DLD1 (cell line): ENCODE data around the gene SLC44A1.

Source experiments
- in situ Hi-C: cut with HindIII; loops from 2 replicates; pipeline ENCODE4 v1.10.0; 2017; ENCODE audit warnings: low sequenced_read_pairs

Gene SLC44A1

GRCh38 chr9:105331755-105332154, 87.3 kb downstream of the SLC44A1 start:
- in situ Hi-C loops = no loop called here

- in situ Hi-C loops = no loop called here
Observed at GRCh38 chr9:105332471-105332870, 88.0 kb downstream of the SLC44A1 start.

GRCh38 chr9:105333076-105333475, 88.6 kb downstream of the SLC44A1 start:
- in situ Hi-C loops = no loop called here

GRCh38 chr9:105333811-105334210, 89.4 kb downstream of the SLC44A1 start:
- in situ Hi-C loops = no loop called here

GRCh38 chr9:105338308-105338707, 93.9 kb downstream of the SLC44A1 start:
- in situ Hi-C loops = no loop called here

- in situ Hi-C loops = no loop called here
Observed at GRCh38 chr9:105339849-105340248, 95.4 kb downstream of the SLC44A1 start.

GRCh38 chr9:105341434-105342146, 97.1 kb downstream of the SLC44A1 start:
- in situ Hi-C loops = no loop called here

GRCh38 chr9:105342147-105342505, 97.7 kb downstream of the SLC44A1 start:
- in situ Hi-C loops = no loop called here

GRCh38 chr9:105344283-105344682, 99.8 kb downstream of the SLC44A1 start:
- in situ Hi-C loops = no loop called here

- in situ Hi-C loops = no loop called here
Observed at GRCh38 chr9:105345626-105346025, 101.2 kb downstream of the SLC44A1 start.

- in situ Hi-C loops = no loop called here
Observed at GRCh38 chr9:105346273-105346672, 101.8 kb downstream of the SLC44A1 start.

GRCh38 chr9:105354448-105354847, 110.0 kb downstream of the SLC44A1 start:
- in situ Hi-C loops = no loop called here

- in situ Hi-C loops = no loop called here
Observed at GRCh38 chr9:105355781-105356180, 111.3 kb downstream of the SLC44A1 start.

- in situ Hi-C loops = no loop called here
Observed at GRCh38 chr9:105357937-105358336, 113.5 kb downstream of the SLC44A1 start.

- in situ Hi-C loops = loop anchor here (5.0 kb wide), 1 partner anchor 37 kb away; no protein-coding TSS in a partner anchor
Observed at GRCh38 chr9:105359892-105360291, 115.4 kb downstream of the SLC44A1 start.

GRCh38 chr9:105360344-105360743, 115.9 kb downstream of the SLC44A1 start:
- in situ Hi-C loops = loop anchor here (5.0 kb wide), 1 partner anchor 37 kb away; no protein-coding TSS in a partner anchor

- in situ Hi-C loops = loop anchor here (5.0 kb wide), 1 partner anchor 35 kb away; no protein-coding TSS in a partner anchor
Observed at GRCh38 chr9:105361873-105362272, 117.4 kb downstream of the SLC44A1 start.

- in situ Hi-C loops = loop anchor here (5.0 kb wide), 1 partner anchor 35 kb away; no protein-coding TSS in a partner anchor
Observed at GRCh38 chr9:105362470-105362869, 118.0 kb downstream of the SLC44A1 start.

GRCh38 chr9:105363837-105364236, 119.4 kb downstream of the SLC44A1 start:
- in situ Hi-C loops = loop anchor here (5.0 kb wide), 1 partner anchor 33 kb away; no protein-coding TSS in a partner anchor

- in situ Hi-C loops = no loop called here
Observed at GRCh38 chr9:105369911-105370310, 125.5 kb downstream of the SLC44A1 start.

GRCh38 chr9:105373723-105374122, 129.3 kb downstream of the SLC44A1 start:
- in situ Hi-C loops = no loop called here

- in situ Hi-C loops = no loop called here
Observed at GRCh38 chr9:105375323-105375722, 130.9 kb downstream of the SLC44A1 start.

GRCh38 chr9:105376893-105377292, 132.4 kb downstream of the SLC44A1 start:
- in situ Hi-C loops = no loop called here
